CD14-positive monocyte (primary cell): ENCODE data around the gene ATXN1. TPM values are rescaled to one million over a fixed set of nuclear protein-coding genes. Genes with fewer than 3 reads are reported as not detected.

Source experiments
- DNase-seq, 3 donors: peaks; one replicate each; pipeline ENCODE4 v3.0.0-alpha.2; 2011 to 2022
- H2AFZ ChIP-seq: 2 replicates; pipeline ENCODE4 v1.6.0; 2012; ENCODE audit warnings: mild to moderate bottlenecking, low read depth, low read length, inconsistent platforms; ENCODE audit not compliant: insufficient read depth, poor library complexity, severe bottlenecking
- H3K27ac ChIP-seq, 2 donors: 1 replicate in 1 of 2; 2 replicates in 1 of 2; pipeline ENCODE4 v1.5.1; 2012 to 2013; ENCODE audit warnings: low read length in 2 of 2, control low read depth in 1 of 2, inconsistent platforms in 1 of 2, low read depth in 1 of 2, mild to moderate bottlenecking in 1 of 2
- H3K27me3 ChIP-seq, 2 donors: one replicate each; pipeline versions ENCODE4 v1.6.0 to v1.6.1; 2011 to 2013; ENCODE audit warnings: low read length in 2 of 2; ENCODE audit not compliant: control insufficient read depth in 2 of 2, insufficient read depth in 2 of 2
- H3K36me3 ChIP-seq, 2 donors: replicated peaks in 1 of 2; 1 replicate in 1 of 2; 2 replicates in 1 of 2; pipeline versions ENCODE4 v1.5.1 to v1.6.1; 2012 to 2013; ENCODE audit warnings: low read length in 2 of 2, control low read depth in 1 of 2, inconsistent platforms in 1 of 2, mild to moderate bottlenecking in 1 of 2; ENCODE audit not compliant: insufficient read depth in 2 of 2, control insufficient read depth in 1 of 2
- H3K4me1 ChIP-seq, 2 donors: 1 replicate in 1 of 2; 2 replicates in 1 of 2; pipeline versions ENCODE4 v1.5.1 to v1.6.1; 2012 to 2013; ENCODE audit warnings: low read length in 2 of 2, control low read depth in 1 of 2, inconsistent platforms in 1 of 2, mild to moderate bottlenecking in 1 of 2, moderate library complexity in 1 of 2; ENCODE audit not compliant: insufficient read depth in 2 of 2, control insufficient read depth in 1 of 2
- H3K4me2 ChIP-seq: replicated peaks from 2 replicates; pipeline ENCODE3; 2012; ENCODE audit warnings: low read length, moderate library complexity, mild to moderate bottlenecking; ENCODE audit not compliant: poor library complexity, severe bottlenecking; ENCODE audit errors: extremely low read depth
- H3K4me3 ChIP-seq, 3 experiments: fragments of 200-600 bp in 1 of 3; sonication (generic) in 1 of 3; replicated peaks in 1 of 3; 1 replicate in 2 of 3; 2 replicates in 1 of 3; pipeline ENCODE4 v1.5.1; 2011 to 2013; ENCODE audit warnings: low read length in 3 of 3, mild to moderate bottlenecking in 3 of 3, control low read depth in 2 of 3, low read depth in 2 of 3, inconsistent platforms in 1 of 3, moderate library complexity in 1 of 3
- H3K79me2 ChIP-seq: 2 replicates; pipeline ENCODE4 v1.6.0; 2012; ENCODE audit warnings: mild to moderate bottlenecking, control low read depth, inconsistent platforms, low read length, moderate library complexity; ENCODE audit not compliant: insufficient read depth
- H3K9ac ChIP-seq: 2 replicates; pipeline ENCODE4 v1.6.0; 2017; ENCODE audit warnings: low read length, mild to moderate bottlenecking; ENCODE audit not compliant: insufficient read depth, poor library complexity, severe bottlenecking
- H3K9me3 ChIP-seq, 2 donors: replicated peaks in 1 of 2; 1 replicate in 1 of 2; 2 replicates in 1 of 2; pipeline versions ENCODE4 v1.5.1 to v1.6.1; 2012 to 2013; ENCODE audit warnings: low read length in 2 of 2, control low read depth in 1 of 2; ENCODE audit not compliant: control insufficient read depth in 1 of 2, insufficient read depth in 1 of 2
- H4K20me1 ChIP-seq: 2 replicates; pipeline ENCODE4 v1.6.0; 2012; ENCODE audit warnings: mild to moderate bottlenecking, low read length, control low read depth, moderate library complexity; ENCODE audit not compliant: insufficient read depth
- H3K27ac Mint-ChIP-seq, 7 donors: one replicate each; pipeline ENCODE4 v1.8.0; 2020; ENCODE audit warnings: mild to moderate bottlenecking in 7 of 7, mixed read lengths in 7 of 7, moderate library complexity in 6 of 7, inconsistent platforms in 2 of 7
- H3K27me3 Mint-ChIP-seq, 3 donors: one replicate each; pipeline ENCODE4 v1.8.0; 2021 to 2022; ENCODE audit warnings: low read depth in 3 of 3, mild to moderate bottlenecking in 3 of 3, mixed read lengths in 3 of 3, moderate library complexity in 3 of 3, inconsistent platforms in 1 of 3
- H3K36me3 Mint-ChIP-seq, 2 donors: one replicate each; pipeline ENCODE4 v1.8.0; 2020; ENCODE audit warnings: mixed read lengths in 2 of 2, inconsistent platforms in 1 of 2, mild to moderate bottlenecking in 1 of 2
- H3K4me1 Mint-ChIP-seq: one replicate; pipeline ENCODE4 v1.8.0; 2020; ENCODE audit warnings: mild to moderate bottlenecking, mixed read lengths
- H3K4me3 Mint-ChIP-seq, 2 donors: one replicate each; pipeline ENCODE4 v1.8.0; 2020; ENCODE audit warnings: mild to moderate bottlenecking in 2 of 2, mixed read lengths in 2 of 2, moderate library complexity in 1 of 2
- H3K9me3 Mint-ChIP-seq, 7 donors: one replicate each; pipeline ENCODE4 v1.8.0; 2020 to 2022; ENCODE audit warnings: mixed read lengths in 7 of 7, mild to moderate bottlenecking in 6 of 7, moderate library complexity in 6 of 7, inconsistent platforms in 2 of 7
- CTCF ChIP-seq: fragments of 200-600 bp; IDR thresholded peaks from one replicate; pipeline ENCODE4 v1.8.0; 2022; ENCODE audit warnings: antibody characterized with exemption, mild to moderate bottlenecking
- WGBS: methylation state at CpG from one replicate; pipeline ENCODE4 v1.1.5; 2013; ENCODE audit warnings: missing lambda C conversion rate; ENCODE audit not compliant: insufficient coverage; 5-methylcytosine and 5-hydroxymethylcytosine counted together
- intact Hi-C, 2 donors: fragments of 100-400 bp; cut with micrococcal nuclease; formaldehyde crosslinking; loops; one replicate each; pipeline versions ENCODE4 v1.15.0 to v1.15.1; 2023
- polyA plus RNA-seq, 3 donors: library from polyadenylated mRNA; depleted of rRNA in 1 of 3; unstranded in 2 of 3; stranded (reverse) in 1 of 3; fragments of 300-500 nt in 2 of 3; fragments of >200 nt in 1 of 3; fragmentation: Illumina TruSeq in 2 of 3; gene quantifications; 1 replicate in 2 of 3; 2 replicates in 1 of 3; pipeline ENCODE4 v1.2.3, GENCODE V29; 2012 to 2021

Gene ATXN1
- polyA plus RNA-seq, 3 donors, result 8.8 to 19.1 (median 10.9) TPM

- Mint-ChIP-seq H3K4me3 (no peak overlapping the region), H3K36me3 (no peaks in the 10 kb centered on the region), H3K9me3 (no peaks in the 10 kb centered on the region), H3K27ac (no peak overlapping the region), H3K4me1 (no peaks in the 10 kb centered on the region), H3K27me3 (peaks cover 2 to 8% (median 3%) of the 10 kb centered on the region in 3 donors)
- H3K4me1 ChIP-seq, result no peaks in the 10 kb centered on the region
- H3K4me2 ChIP-seq, result no peak overlapping the region
- no peak overlapping the region for H2AFZ ChIP-seq
- WGBS, result 100% methylated on average over 3 of the region's 10 CpGs
- H4K20me1 ChIP-seq, result no peaks in the 10 kb centered on the region
- H3K79me2 ChIP-seq, result no peaks in the 10 kb centered on the region
- no peak for DNase-seq
- H3K27me3 ChIP-seq, result no peaks in the 10 kb centered on the region
- intact Hi-C loops, result no loop called here
- H3K36me3 ChIP-seq, result no peaks in the 10 kb centered on the region
- TF ChIP-seq CTCF, result no peak
- H3K27ac ChIP-seq, result no peak overlapping the region
- H3K9ac ChIP-seq, result no peak overlapping the region
- no peaks in the 10 kb centered on the region for H3K9me3 ChIP-seq
- no peak overlapping the region for H3K4me3 ChIP-seq
Measured at GRCh38 chr6:16274885-16275589, 486.2 kb downstream of the ATXN1 start.

- Mint-ChIP-seq H3K4me1 (no peaks in the 10 kb centered on the region), H3K36me3 (no peaks in the 10 kb centered on the region), H3K27ac (no peak overlapping the region), H3K27me3 (peaks cover 2 to 6% (median 3%) of the 10 kb centered on the region in 3 donors), H3K9me3 (no peaks in the 10 kb centered on the region), H3K4me3 (no peak overlapping the region)
- TF ChIP-seq CTCF, result no peak
- no peak overlapping the region for H3K27ac ChIP-seq
- H3K4me3 ChIP-seq, result no peak overlapping the region
- intact Hi-C loops, result no loop called here
- DNase-seq, result no peak
- H3K4me2 ChIP-seq, result no peak overlapping the region
- H4K20me1 ChIP-seq, result no peaks in the 10 kb centered on the region
- no peaks in the 10 kb centered on the region for H3K4me1 ChIP-seq
- 98% methylated on average over 4 of the region's 4 CpGs for WGBS
- H3K79me2 ChIP-seq, result no peaks in the 10 kb centered on the region
- no peaks in the 10 kb centered on the region for H3K36me3 ChIP-seq
- H2AFZ ChIP-seq, result no peak overlapping the region
- H3K9me3 ChIP-seq, result no peaks in the 10 kb centered on the region
- H3K27me3 ChIP-seq, result no peaks in the 10 kb centered on the region
- no peak overlapping the region for H3K9ac ChIP-seq
Measured at GRCh38 chr6:16274483-16274882, 486.8 kb downstream of the ATXN1 start.
